HepG2 (cell line): Measurements from ENCODE around the gene RPS19BP1. TPM values are rescaled to one million over a fixed set of nuclear protein-coding genes. Genes with fewer than 3 reads are reported as not detected.

Source experiments
- ATAD3A ChIP-seq: sonication (generic); formaldehyde crosslinking; IDR thresholded peaks from 2 replicates; pipeline ENCODE4 v1.4.0; 2020; ENCODE audit warnings: missing genetic modification reagents
- DMAP1 ChIP-seq: IDR thresholded peaks from 2 replicates; pipeline ENCODE4 v1.6.1; 2016
- FLYWCH1 ChIP-seq: sonication (generic); formaldehyde crosslinking; IDR thresholded peaks from 2 replicates; pipeline ENCODE4 v1.8.1; 2023; ENCODE audit warnings: mild to moderate bottlenecking, missing genetic modification reagents
- GATAD1 ChIP-seq: IDR thresholded peaks from 2 replicates; pipeline ENCODE4 v1.6.1; 2016; ENCODE audit warnings: missing genetic modification reagents, missing compliant biosample characterization
- GPN1 ChIP-seq: sonication (generic); formaldehyde crosslinking; IDR thresholded peaks from 2 replicates; pipeline ENCODE4 v1.5.1; 2020; ENCODE audit warnings: missing genetic modification reagents, borderline replicate concordance
- KLF16 ChIP-seq, 2 experiments: sonication (generic) in 1 of 2; formaldehyde crosslinking in 1 of 2; IDR thresholded peaks; 2 replicates each; pipeline versions ENCODE4 v1.6.1 to v1.8.0; 2016 to 2023; ENCODE audit warnings: missing genetic modification reagents in 2 of 2, missing compliant biosample characterization in 1 of 2
- PHB2 ChIP-seq: fragments of 450-650 bp; IDR thresholded peaks from 2 replicates; pipeline ENCODE4 v1.6.1; 2018; ENCODE audit not compliant: partially characterized antibody
- SOX6 ChIP-seq, 2 experiments: fragments of 450-650 bp in 1 of 2; sonication (generic) in 1 of 2; formaldehyde crosslinking in 1 of 2; IDR thresholded peaks; 2 replicates each; pipeline versions ENCODE4 v1.4.0 to v1.6.1; 2017 to 2020; ENCODE audit warnings: antibody characterized with exemption in 1 of 2, mild to moderate bottlenecking in 1 of 2, missing genetic modification reagents in 1 of 2
- TAF1 ChIP-seq: sonication (generic); formaldehyde crosslinking; IDR thresholded peaks from 2 replicates; pipeline ENCODE4 v1.4.0; 2020; ENCODE audit warnings: missing genetic modification reagents
- TBL1XR1 ChIP-seq: fragments of 150-350 bp; IDR thresholded peaks from 2 replicates; pipeline ENCODE4 v1.6.1; 2014; ENCODE audit warnings: borderline replicate concordance, low read length; ENCODE audit not compliant: partially characterized antibody
- THYN1 ChIP-seq: sonication (generic); formaldehyde crosslinking; IDR thresholded peaks from 2 replicates; pipeline ENCODE4 v1.8.1; 2023; ENCODE audit warnings: low read depth, mild to moderate bottlenecking, moderate library complexity, missing genetic modification reagents, borderline replicate concordance
- XRCC5 ChIP-seq: fragments of 200-400 bp; formaldehyde crosslinking; optimal IDR thresholded peaks from 2 replicates; pipeline ENCODE3; 2017; ENCODE audit warnings: mild to moderate bottlenecking, low read length
- YEATS2 ChIP-seq: sonication (generic); formaldehyde crosslinking; IDR thresholded peaks from 2 replicates; pipeline ENCODE4 v1.4.0; 2020; ENCODE audit warnings: missing genetic modification reagents, borderline replicate concordance
- ZNF101 ChIP-seq: sonication (generic); formaldehyde crosslinking; IDR thresholded peaks from 2 replicates; pipeline ENCODE4 v1.4.0; 2020; ENCODE audit warnings: mild to moderate bottlenecking, low read depth, missing genetic modification reagents, borderline replicate concordance
- ZNF138 ChIP-seq: sonication (generic); formaldehyde crosslinking; IDR thresholded peaks from 2 replicates; pipeline ENCODE4 v1.5.0; 2020; ENCODE audit warnings: mild to moderate bottlenecking, low read depth, missing genetic modification reagents
- ZNF292 ChIP-seq: sonication (generic); formaldehyde crosslinking; IDR thresholded peaks from 2 replicates; pipeline ENCODE4 v1.8.1; 2022; ENCODE audit warnings: mild to moderate bottlenecking, low read depth, missing genetic modification reagents, borderline replicate concordance
- ZNF44 ChIP-seq: sonication (generic); formaldehyde crosslinking; IDR thresholded peaks from 2 replicates; pipeline ENCODE4 v1.5.1; 2020; ENCODE audit warnings: mild to moderate bottlenecking, missing genetic modification reagents
- ZNF550 ChIP-seq: sonication (generic); formaldehyde crosslinking; IDR thresholded peaks from 2 replicates; pipeline ENCODE4 v1.4.0; 2020; ENCODE audit warnings: mild to moderate bottlenecking, missing genetic modification reagents, borderline replicate concordance
- ZNF749 ChIP-seq: sonication (generic); formaldehyde crosslinking; IDR thresholded peaks from 2 replicates; pipeline ENCODE4 v1.8.0; 2022; ENCODE audit warnings: mild to moderate bottlenecking, missing genetic modification reagents, moderate library complexity, borderline replicate concordance
- ZSCAN20 ChIP-seq: sonication (generic); formaldehyde crosslinking; IDR thresholded peaks from 2 replicates; pipeline ENCODE4 v1.4.0; 2020; ENCODE audit warnings: missing genetic modification reagents, mild to moderate bottlenecking, borderline replicate concordance
- ZSCAN31 ChIP-seq: sonication (generic); formaldehyde crosslinking; IDR thresholded peaks from 2 replicates; pipeline ENCODE4 v1.5.0; 2020; ENCODE audit warnings: low read depth, mild to moderate bottlenecking, missing genetic modification reagents
- polyA plus RNA-seq, 8 experiments: library from polyadenylated mRNA; depleted of rRNA in 3 of 8; stranded (reverse) in 7 of 8; unstranded in 1 of 8; fragments of >200 nt; fragmentation: Illumina TruSeq in 4 of 8; extraction: Trizol in 4 of 8; gene quantifications; 2 replicates each; pipeline versions ENCODE4 v1.2.1 to v1.2.3, GENCODE V29; 2011 to 2016; ENCODE audit warnings: low read depth in 4 of 8, missing spikeins in 1 of 8, mixed read lengths in 1 of 8; ENCODE audit not compliant: insufficient read depth in 1 of 8
- total RNA-seq, 5 experiments: library from RNA; depleted of rRNA; stranded (reverse); fragments of >200 nt; fragmentation: Illumina TruSeq; extraction: Trizol; gene quantifications; 2 replicates each; pipeline ENCODE4 v1.2.3, GENCODE V29; 2016; ENCODE audit warnings: low read depth in 1 of 5
- TF ChIP-seq, protein P1 (sequence below): fragments of 450-650 bp; IDR thresholded peaks from 2 replicates; pipeline ENCODE4 v1.6.1; 2017
- TF ChIP-seq, protein P2 (sequence below): sonication (generic); formaldehyde crosslinking; IDR thresholded peaks from 2 replicates; pipeline ENCODE4 v1.8.0; 2022; ENCODE audit warnings: missing genetic modification reagents, low read depth, mild to moderate bottlenecking, borderline replicate concordance

The RPS19BP1 gene
- total and polyA plus RNA-seq, 2 of the 13 experiments (the other 11 are each of a cell fraction or from before 2014, with no cell fraction given) = 44.3 to 81.3 TPM

DNA sequence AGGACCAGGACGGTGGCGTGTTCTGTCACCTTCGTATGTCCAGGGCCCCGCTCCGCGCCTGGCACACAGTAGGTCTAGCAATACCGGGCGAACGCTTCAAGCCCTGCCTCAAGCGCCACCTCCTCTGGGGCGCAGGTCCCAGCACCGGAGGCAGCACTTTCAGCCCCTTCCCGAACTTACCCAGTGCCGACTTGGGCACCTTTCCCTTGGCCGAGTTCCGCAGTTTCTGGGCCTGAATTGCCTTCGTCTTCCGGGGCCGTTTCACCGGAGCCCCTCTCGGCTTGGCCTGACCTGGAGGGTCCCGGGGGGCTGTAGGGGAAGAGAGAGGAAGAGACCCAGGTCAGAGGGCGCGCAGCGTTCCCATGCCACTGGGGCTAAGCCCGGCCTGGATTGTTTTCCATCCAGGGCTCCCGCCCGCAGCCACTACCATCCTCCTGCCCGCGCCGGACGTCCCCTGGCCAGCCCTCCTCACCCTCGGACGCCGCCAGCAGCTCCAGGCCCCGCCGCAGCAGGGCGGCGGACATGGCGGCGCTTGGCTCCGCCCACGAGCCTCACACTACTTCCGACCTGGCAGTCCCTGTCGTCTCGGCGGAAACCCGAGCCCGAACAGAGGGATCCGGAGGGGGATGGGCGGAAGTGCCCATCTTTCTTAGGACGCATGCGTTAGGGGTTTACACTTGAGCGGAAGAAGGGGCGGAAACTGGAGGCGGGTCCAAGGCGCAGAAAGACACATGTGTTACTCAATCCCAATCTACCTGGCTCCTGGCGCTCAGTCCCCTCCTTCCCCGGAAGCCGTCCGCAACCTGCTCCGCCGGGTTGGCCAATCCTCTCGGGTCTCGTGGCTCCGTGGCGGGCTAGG, at the start of gene RPS19BP1 (continued):
- TF ChIP-seq GATAD1 (CRISPR knock-in tag) = peak; percentile 87
- no peak for TF ChIP-seq FLYWCH1 (CRISPR knock-in tag)
- no peak for TF ChIP-seq ZNF101 (CRISPR knock-in tag)
- TF ChIP-seq ZNF749 (CRISPR knock-in tag) = peak; percentile 50; the same call in 1 of the 2 replicates
- no peak for TF ChIP-seq ATAD3A (CRISPR knock-in tag)
- TF ChIP-seq ZNF292 = no peak
- TF ChIP-seq, protein P1, sequence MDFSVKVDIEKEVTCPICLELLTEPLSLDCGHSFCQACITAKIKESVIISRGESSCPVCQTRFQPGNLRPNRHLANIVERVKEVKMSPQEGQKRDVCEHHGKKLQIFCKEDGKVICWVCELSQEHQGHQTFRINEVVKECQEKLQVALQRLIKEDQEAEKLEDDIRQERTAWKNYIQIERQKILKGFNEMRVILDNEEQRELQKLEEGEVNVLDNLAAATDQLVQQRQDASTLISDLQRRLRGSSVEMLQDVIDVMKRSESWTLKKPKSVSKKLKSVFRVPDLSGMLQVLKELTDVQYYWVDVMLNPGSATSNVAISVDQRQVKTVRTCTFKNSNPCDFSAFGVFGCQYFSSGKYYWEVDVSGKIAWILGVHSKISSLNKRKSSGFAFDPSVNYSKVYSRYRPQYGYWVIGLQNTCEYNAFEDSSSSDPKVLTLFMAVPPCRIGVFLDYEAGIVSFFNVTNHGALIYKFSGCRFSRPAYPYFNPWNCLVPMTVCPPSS = no peak
- TF ChIP-seq DMAP1 = peak; percentile 86
- TF ChIP-seq SOX6 (IDR thresholded peaks at IDR 0.05) = no peak
- TF ChIP-seq SOX6 (CRISPR knock-in tag; IDR thresholded peaks at IDR 0.05) = peak; percentile 28; the same call in 1 of the 2 replicates
- TF ChIP-seq ZSCAN31 (CRISPR knock-in tag) = no peak
- TF ChIP-seq ZNF550 (CRISPR knock-in tag) = no peak
- no peak for TF ChIP-seq ZSCAN20 (CRISPR knock-in tag)
- no peak for TF ChIP-seq GPN1
- TF ChIP-seq TBL1XR1 = no peak
- no peak for TF ChIP-seq ZNF44 (CRISPR knock-in tag)
- no peak for TF ChIP-seq PHB2
- TF ChIP-seq, protein P2, sequence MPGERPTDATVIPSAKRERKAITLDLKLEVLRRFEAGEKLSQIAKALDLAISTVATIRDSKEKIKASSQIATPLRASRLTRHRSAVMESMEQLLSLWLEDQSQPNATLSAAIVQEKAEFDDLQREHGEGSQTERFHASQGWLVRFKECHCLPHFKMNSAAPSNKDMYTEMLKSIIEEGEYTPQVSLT (CRISPR knock-in tag) = no peak
- TF ChIP-seq YEATS2 (CRISPR knock-in tag) = peak; percentile 80; the same call in 1 of the 2 replicates
- peak; percentile 87 for TF ChIP-seq TAF1 (CRISPR knock-in tag)
- peak in 1 of 2 experiments; percentile 83; a peak in 2 of 4 replicates for TF ChIP-seq KLF16 (CRISPR knock-in tag; IDR thresholded peaks at IDR 0.05)
- peak; percentile 76 for TF ChIP-seq XRCC5
- no peak for TF ChIP-seq THYN1
- TF ChIP-seq ZNF138 (CRISPR knock-in tag) = 0 out of 2 replicates have a peak, but pooled peaks have one; percentile 54
